ENCODE data around the gene PRDM16. TPM values are rescaled to one million over a fixed set of nuclear protein-coding genes. Genes with fewer than 3 reads are reported as not detected.

Gene PRDM16
- total and polyA plus RNA-seq, 2 of the 4 experiments (the other 2 are of a cell fraction) = 0.02 TPM; not detected in 1

DNA sequence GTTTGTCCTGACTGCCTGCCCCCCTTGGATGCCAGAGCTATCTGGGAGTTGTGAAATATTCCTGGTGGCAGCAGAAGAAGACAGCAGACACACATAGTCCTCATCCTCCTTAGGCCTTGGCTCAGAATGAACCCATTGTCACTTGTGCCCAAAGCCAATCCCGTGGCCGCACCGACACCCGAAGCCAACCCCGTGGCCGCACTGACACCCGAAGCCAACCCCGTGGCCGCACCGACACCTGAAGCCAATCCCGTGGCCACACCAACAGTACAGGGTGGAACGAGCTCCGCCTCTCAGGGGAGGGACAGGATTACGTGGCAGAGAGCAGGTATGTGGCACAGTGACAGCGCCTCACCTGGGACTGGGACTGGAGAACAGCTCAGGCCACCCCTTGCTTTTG lies 186.7 kb downstream of the PRDM16 start:
- no peak overlapping the region for H3K14ac ChIP-seq (replicated peaks; ENCODE audit: low read depth, low read length)
- H2BK20ac ChIP-seq (ENCODE audit: low read depth, low read length) = no peak overlapping the region
- H2BK15ac ChIP-seq (ENCODE audit: low read depth, low read length) = no peak overlapping the region
- DNase-seq (no peak), ATAC-seq (ENCODE audit: low read depth) (no peak)
- TF ChIP-seq, protein P1, sequence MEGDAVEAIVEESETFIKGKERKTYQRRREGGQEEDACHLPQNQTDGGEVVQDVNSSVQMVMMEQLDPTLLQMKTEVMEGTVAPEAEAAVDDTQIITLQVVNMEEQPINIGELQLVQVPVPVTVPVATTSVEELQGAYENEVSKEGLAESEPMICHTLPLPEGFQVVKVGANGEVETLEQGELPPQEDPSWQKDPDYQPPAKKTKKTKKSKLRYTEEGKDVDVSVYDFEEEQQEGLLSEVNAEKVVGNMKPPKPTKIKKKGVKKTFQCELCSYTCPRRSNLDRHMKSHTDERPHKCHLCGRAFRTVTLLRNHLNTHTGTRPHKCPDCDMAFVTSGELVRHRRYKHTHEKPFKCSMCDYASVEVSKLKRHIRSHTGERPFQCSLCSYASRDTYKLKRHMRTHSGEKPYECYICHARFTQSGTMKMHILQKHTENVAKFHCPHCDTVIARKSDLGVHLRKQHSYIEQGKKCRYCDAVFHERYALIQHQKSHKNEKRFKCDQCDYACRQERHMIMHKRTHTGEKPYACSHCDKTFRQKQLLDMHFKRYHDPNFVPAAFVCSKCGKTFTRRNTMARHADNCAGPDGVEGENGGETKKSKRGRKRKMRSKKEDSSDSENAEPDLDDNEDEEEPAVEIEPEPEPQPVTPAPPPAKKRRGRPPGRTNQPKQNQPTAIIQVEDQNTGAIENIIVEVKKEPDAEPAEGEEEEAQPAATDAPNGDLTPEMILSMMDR (conservative IDR thresholded peaks at IDR 0.05; ENCODE audit: low read depth, low read length) = no peak
- TF ChIP-seq FOS (IDR thresholded peaks at IDR 0.05; ENCODE audit: low read depth, low read length) (no peak), SMC3 (IDR thresholded peaks at IDR 0.05; ENCODE audit: low read depth, low read length) (no peak), MAZ (IDR thresholded peaks at IDR 0.05; ENCODE audit: borderline replicate concordance, low read depth, low read length) (no peak), CHD1 (IDR thresholded peaks at IDR 0.05; ENCODE audit: low read depth, low read length) (no peak), MAFK (IDR thresholded peaks at IDR 0.05; ENCODE audit: low read depth, low read length) (no peak), RFX5 (IDR thresholded peaks at IDR 0.05; ENCODE audit: low read depth, low read length) (no peak), RCOR1 (IDR thresholded peaks at IDR 0.05; ENCODE audit: insufficient replicate concordance, low read length) (no peak), CEBPB (IDR thresholded peaks at IDR 0.05; ENCODE audit: low read depth, low read length) (no peak), RAD21 (IDR thresholded peaks at IDR 0.05; ENCODE audit: low read length) (no peak), MXI1 (IDR thresholded peaks at IDR 0.05; ENCODE audit: borderline replicate concordance, low read depth, low read length) (no peak), NFE2L2 (IDR thresholded peaks at IDR 0.05; ENCODE audit: low read depth, low read length) (no peak), BHLHE40 (IDR thresholded peaks at IDR 0.05; ENCODE audit: low read depth, low read length) (no peak), POLR2A (IDR thresholded peaks at IDR 0.05; ENCODE audit: low read depth, low read length) (no peak)
- TF ChIP-seq, protein P2, sequence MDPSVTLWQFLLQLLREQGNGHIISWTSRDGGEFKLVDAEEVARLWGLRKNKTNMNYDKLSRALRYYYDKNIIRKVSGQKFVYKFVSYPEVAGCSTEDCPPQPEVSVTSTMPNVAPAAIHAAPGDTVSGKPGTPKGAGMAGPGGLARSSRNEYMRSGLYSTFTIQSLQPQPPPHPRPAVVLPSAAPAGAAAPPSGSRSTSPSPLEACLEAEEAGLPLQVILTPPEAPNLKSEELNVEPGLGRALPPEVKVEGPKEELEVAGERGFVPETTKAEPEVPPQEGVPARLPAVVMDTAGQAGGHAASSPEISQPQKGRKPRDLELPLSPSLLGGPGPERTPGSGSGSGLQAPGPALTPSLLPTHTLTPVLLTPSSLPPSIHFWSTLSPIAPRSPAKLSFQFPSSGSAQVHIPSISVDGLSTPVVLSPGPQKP (IDR thresholded peaks at IDR 0.05; ENCODE audit: borderline replicate concordance, low read depth, low read length) = no peak
- TF ChIP-seq, protein P3, sequence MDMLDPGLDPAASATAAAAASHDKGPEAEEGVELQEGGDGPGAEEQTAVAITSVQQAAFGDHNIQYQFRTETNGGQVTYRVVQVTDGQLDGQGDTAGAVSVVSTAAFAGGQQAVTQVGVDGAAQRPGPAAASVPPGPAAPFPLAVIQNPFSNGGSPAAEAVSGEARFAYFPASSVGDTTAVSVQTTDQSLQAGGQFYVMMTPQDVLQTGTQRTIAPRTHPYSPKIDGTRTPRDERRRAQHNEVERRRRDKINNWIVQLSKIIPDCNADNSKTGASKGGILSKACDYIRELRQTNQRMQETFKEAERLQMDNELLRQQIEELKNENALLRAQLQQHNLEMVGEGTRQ (IDR thresholded peaks at IDR 0.05; ENCODE audit: low read depth, low read length) = no peak
- H3K9ac ChIP-seq (ENCODE audit: low read depth, low read length) = no peak overlapping the region
- CTCF ChIA-PET = no interaction called here
- 100% methylated on average over 2 of the region's 15 CpGs; no CpG with 5 or more reads in 1 of the 2 experiments for WGBS, 2 experiments (ENCODE audit: extremely low coverage in 2 of 2, insufficient read length in 1 of 2)
- H2BK5ac ChIP-seq (ENCODE audit: low read depth, low read length, poor library complexity, severe bottlenecking) = no peak overlapping the region
- H3K9me3 ChIP-seq (ENCODE audit: control insufficient read depth, insufficient read depth, low read length) = peaks cover 10% of the 10 kb centered on the region; the same call in 1 of the 2 replicates
- H4K5ac ChIP-seq (ENCODE audit: low read depth, low read length) = no peak overlapping the region
- H3K18ac ChIP-seq (ENCODE audit: low read depth, low read length) = no peak overlapping the region
- no peaks in the 10 kb centered on the region for H3K79me1 ChIP-seq (ENCODE audit: low read depth in 1 of 2, low read length in 2 of 2)
- H3K4me2 ChIP-seq (ENCODE audit: low read depth, low read length) = no peak overlapping the region
- H4K20me1 ChIP-seq (ENCODE audit: insufficient read depth, low read length) = no peaks in the 10 kb centered on the region
- H2BK120ac ChIP-seq (ENCODE audit: low read depth, low read length) = no peak overlapping the region
- POLR2A ChIA-PET (ENCODE audit: unreplicated experiment) = no interaction called here
- in situ Hi-C loops (cut with MboI; ENCODE audit: low sequenced_read_pairs) = no loop called here
- no peak overlapping the region for H3K4me3 ChIP-seq (ENCODE audit: insufficient read depth, low read depth, low read length)
- no peak overlapping the region for H3K27ac ChIP-seq (ENCODE audit: insufficient read depth, low read length)
- H3K23ac ChIP-seq (ENCODE audit: low read depth, low read length) = no peak overlapping the region
- H3K56ac ChIP-seq (ENCODE audit: extremely low read depth, insufficient read depth, low read length) = no peak overlapping the region
- no peak overlapping the region for H2AK5ac ChIP-seq (ENCODE audit: low read depth, low read length)
- H3K4ac ChIP-seq (ENCODE audit: low read depth, low read length) = no peak overlapping the region
- no peak overlapping the region for H2AFZ ChIP-seq (replicated peaks; ENCODE audit: low read length, poor library complexity)
- dilution Hi-C loops (cut with HindIII; ENCODE audit: low sequenced_read_pairs, unreplicated experiment) = no loop called here
- no peak overlapping the region for H4K8ac ChIP-seq (ENCODE audit: low read depth in 2 of 2, low read length in 2 of 2)
- H3K27me3 ChIP-seq (ENCODE audit: control insufficient read depth, insufficient read depth, low read length) = no peaks in the 10 kb centered on the region
- BruUV-seq (replicated peaks) = no TSS peak
- no peaks in the 10 kb centered on the region for H3K9me1 ChIP-seq (ENCODE audit: insufficient read depth, low read length)
- no peak overlapping the region for H4K91ac ChIP-seq (ENCODE audit: insufficient read depth, low read depth, low read length)
- no peaks in the 10 kb centered on the region for H3K36me3 ChIP-seq (ENCODE audit: control insufficient read depth, insufficient read depth, low read length)
- intact Hi-C loops (cut with micrococcal nuclease) = no loop called here
- H3K4me1 ChIP-seq (ENCODE audit: control insufficient read depth, insufficient read depth, low read length) = no peaks in the 10 kb centered on the region
- no peak overlapping the region for H2AK9ac ChIP-seq (replicated peaks; ENCODE audit: low read depth, low read length, poor library complexity)
